Measurements from ENCODE around the gene TP53AIP1.

Gene TP53AIP1

DNA sequence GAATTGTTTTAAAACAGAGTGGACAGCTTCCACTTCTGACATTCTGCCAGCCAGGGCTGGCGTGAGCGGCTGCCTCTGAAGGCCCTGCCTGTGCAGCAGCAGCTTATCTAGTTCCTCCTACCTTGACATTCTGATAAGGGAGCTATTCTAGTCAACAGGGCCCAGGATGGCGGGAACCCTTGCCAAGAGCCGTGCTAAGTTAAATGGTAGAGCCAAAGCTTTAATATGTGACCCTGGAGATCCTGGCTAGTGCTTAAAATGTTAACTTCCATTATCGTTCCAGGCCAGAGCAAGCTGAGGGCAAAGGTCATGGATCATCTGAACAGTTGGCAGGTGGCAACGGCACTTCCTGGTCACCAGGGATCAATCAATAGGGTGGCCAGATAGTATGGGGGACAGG lies 48.0 kb downstream of the TP53AIP1 start:
- no peak for DNase-seq (ENCODE audit: low read depth, low spot score)
- no peak overlapping the region for H3K4me3 ChIP-seq (ENCODE audit: low read length)

DNA sequence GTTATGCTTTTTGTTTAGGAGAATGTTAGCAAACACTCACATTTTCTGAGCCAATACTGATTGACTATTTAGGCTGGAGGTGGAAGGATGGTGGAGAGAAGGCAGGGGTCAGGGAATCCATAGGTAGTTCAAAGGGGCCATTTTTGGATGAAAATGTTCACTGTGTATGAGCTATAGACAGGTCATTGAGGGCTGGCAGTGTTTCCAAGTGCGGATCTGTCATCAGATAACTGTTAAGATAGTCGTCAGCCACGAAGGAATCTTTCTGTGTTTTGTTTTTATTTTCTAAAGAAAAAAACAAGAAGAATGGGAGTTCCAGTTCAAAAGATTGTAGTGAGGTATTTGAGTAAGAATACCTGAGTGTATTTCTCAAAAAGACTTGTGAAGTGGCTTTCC lies 48.4 kb downstream of the TP53AIP1 start:
- DNase-seq (ENCODE audit: low read depth, low spot score) = no peak
- H3K4me3 ChIP-seq (ENCODE audit: low read length) = no peak overlapping the region

DNA sequence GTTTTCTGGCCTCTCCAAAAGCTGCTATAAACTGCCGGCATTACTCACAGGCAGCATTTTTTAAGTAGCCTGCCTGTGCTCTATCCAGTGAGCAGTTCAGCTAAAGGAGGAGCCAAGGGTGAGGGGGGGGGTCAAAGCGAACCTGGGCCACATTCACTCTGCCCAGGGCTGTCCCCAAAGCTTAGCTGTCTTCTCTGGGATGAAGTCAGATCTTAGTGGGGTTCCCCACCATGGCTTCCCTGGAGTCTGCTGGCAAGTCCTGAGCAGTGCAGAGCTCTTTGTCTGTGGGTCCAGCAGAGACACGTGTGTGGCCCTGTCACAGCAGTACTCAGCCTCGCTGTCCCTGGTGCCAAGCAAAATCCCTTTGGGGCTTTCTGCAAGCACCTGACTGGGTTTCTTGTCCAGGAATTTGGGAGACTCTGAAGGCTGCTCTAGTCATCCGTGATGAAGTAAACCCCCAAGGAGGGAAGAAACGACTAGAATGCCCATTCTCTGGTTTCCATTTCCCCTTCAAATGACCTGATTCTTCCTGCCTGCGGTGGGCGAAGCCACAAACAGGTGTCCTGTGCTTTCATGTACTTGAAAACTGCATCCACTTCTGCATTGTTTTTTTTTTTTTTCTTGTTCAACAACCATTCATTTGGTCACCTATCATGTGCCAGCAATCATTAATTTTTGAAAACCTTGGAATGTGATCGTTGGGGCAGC lies 48.9 kb downstream of the TP53AIP1 start:
- no peak overlapping the region for H3K4me3 ChIP-seq (ENCODE audit: low read length)
- DNase-seq (ENCODE audit: low read depth, low spot score) = peak; percentile 10

DNA sequence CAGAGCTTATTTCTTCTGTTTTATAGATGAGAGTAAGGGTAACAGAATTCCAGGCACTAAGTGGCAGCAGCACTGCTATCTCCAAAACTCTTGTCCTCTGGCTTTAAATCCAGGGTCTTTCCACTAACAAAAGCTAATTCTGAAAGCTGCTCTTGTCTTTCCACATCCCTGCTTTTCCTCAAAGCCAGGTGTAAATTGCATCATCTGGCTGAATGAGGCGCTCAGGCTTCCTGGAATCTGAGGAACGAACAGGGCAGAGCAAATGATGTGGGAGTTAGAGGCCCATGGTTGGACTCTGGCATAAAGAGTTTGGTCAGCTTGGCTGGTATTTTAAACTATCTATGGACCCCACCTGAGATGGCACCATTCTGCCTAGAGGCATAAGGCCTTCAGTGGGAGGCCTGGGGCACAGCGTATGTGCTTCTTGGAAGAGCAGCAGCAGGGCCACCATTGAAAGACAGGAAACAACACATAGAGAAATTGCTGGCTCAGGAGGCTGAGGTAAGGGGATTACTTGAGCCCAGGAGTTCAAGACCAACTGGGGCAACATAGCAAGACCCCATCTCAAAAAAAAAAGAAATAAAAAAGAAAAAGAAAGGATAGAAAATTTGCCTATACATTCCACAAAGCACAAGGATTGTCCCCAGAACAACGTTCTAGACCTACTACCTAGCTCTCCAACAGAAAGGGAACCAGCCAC lies 49.7 kb downstream of the TP53AIP1 start:
- H3K4me3 ChIP-seq (ENCODE audit: low read length) = no peak overlapping the region
- no peak for DNase-seq (ENCODE audit: low read depth, low spot score)

DNA sequence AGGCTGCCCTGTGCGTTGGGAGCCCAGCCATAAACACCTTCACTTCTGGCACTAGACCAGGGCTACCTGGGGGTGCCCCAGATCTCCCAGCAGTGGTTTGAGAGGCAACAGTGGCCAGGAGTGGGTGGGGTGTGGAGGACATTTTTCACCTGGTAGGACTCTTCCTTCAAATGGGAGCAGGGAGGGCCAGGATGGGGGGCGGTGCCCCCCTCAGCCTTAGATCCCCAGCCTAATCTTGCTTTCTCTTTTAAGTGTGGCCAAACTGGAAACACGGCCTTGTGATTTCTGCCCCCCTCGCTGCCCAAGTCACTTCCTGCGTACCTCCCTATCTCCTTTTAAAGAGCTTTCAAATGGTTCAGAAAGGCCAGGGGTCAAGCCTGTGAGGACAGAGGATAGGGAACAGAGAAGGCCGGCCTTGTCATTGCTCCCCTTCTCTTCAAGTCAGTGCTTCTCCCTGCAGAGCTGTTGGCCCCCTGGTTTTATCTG lies 50.7 kb downstream of the TP53AIP1 start:
- H3K4me3 ChIP-seq (ENCODE audit: low read length) = no peak overlapping the region
- DNase-seq (ENCODE audit: low read depth, low spot score) = no peak

DNA sequence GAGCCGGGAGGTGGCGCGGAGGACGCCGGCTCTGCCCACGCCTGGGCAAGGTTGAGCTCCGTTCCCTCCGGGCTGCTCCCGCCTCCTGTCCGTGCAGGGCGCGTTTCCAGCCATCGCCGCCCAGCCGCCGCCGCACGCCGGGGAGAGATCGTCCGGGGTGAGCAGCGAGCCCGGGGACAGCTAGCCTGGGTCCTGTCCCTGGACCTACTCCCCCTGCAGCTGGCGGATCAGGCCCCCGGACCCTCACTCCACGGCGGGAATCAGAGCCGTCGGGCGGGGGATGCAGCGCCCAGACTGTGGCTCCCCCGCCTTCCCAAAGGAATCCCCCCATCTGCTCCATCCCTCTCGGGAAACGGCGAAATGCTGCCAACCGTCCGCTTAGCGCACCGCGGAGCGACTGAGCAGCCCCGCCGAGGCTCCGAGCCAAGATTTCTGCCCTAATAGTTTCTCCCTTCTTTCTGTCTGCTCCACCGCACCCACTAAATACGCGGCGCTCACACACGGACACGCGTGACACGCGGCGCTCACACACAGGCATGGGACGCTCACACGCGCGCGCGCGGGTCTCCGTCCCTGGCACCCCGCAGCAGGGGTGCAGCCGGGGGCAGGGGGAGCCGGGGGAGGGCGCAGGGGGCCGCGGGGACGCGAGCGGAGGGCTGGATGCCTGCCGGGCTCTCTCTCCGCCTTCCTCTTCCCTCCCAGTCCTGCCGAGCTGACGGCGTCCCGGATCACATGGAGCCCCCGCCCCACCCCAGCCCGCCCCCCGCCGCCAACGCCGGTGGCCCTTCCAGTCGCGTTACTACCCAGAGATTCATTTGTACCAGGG lies 51.9 kb downstream of the TP53AIP1 start, which contains the start of gene KCNJ5:
TSS of gene KCNJ5 (plus strand) at position 814 of the 826 bp plus-strand sequence. CDS start 19,918 bp downstream, outside the sequence.
- DNase-seq (ENCODE audit: low read depth, low spot score) = no peak
- no peak within 1 kb of the TSS for H3K4me3 ChIP-seq (ENCODE audit: low read length)

DNA sequence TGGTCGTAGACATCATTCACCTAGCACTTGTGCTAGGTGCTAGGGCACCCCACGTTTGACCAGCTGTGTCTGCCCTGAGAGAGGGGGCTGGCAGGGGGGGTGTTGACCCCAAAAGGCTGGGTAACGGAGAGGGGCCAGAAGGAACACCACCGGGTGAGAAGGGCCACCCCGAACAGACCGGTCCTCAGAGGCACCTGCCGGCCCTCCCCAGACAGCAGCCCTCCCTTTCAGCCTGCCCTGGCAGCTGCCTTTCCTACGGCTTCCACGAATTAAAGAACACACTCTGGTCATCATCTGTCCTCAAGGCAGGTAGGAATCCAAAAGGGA lies 52.5 kb downstream of the TP53AIP1 start:
- no peak for DNase-seq (ENCODE audit: low read depth, low spot score)
- H3K4me3 ChIP-seq (ENCODE audit: low read length) = no peak overlapping the region

DNA sequence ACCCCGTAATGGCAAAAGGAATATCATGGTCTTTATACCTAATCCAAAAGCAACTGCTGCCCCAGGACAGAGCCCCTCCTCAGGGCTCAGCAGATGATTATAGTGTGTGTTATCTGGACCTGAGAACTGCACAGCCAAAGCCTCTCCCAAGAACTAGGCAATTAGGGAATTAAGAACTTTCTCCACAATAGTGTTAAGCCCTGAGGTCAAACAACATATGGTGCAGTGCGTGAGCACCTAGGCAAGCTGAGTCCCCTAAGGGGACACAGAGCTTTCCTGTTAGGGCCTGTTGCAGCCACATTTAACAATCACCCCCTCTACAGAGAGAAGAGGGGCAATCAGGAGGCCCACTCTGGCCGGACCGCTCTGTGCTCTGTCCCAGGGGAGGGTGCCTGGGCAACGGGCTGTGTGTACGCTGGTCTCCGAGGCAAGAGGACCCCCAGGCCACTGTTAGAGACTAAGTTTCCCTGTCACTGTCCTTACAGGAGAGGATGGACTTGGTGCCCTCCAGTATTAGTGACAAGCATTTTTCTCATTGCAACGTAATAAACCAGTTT lies 52.9 kb downstream of the TP53AIP1 start:
- no peak overlapping the region for H3K4me3 ChIP-seq (ENCODE audit: low read length)
- no peak for DNase-seq (ENCODE audit: low read depth, low spot score)

DNA sequence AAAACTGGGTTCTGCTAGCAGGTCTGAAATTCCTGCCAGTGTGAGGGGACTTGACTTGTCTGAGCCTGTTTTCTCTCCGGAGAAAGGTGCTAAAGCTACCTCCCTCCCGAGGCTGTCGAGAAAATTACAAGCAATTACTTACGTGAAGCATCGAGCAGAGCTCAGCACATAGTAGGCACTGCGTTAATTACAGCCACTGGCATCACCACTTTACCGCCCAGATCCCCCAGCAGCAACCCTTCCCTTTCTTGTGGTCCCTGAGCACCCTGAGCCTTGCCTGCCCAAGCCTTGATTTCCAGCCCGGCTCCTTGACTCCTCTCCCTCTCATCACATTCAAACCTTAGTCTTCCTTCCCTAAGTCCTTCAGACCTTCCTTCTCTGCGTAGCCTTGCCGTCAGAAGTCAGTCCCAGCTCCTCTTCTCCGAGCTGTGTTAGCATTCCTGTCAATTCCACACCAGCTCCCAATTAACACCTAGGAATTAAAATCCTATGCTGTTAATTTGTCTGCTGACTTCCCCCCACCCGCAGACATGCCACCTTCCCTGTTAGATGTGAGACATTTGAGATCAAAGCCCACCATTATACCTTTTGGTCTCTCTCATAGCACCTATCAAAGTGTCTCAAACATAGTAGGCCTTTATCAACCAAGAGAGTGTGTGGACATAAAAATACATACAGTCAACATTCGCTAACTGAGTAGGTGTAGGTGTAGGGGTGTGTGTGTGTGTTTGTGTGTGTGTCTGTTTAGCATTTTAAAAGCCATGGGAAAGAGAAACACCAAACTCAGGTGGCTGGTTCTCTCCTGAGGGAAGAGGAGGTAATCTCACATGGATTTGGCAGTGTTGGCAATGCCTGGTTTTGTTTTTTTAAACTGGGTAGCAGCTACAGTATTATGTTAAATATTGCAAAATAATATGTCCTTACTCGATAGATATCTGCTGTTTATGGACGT lies 54.4 kb downstream of the TP53AIP1 start:
- no peak for DNase-seq (ENCODE audit: low read depth, low spot score)
- no peak overlapping the region for H3K4me3 ChIP-seq (ENCODE audit: low read length)

DNA sequence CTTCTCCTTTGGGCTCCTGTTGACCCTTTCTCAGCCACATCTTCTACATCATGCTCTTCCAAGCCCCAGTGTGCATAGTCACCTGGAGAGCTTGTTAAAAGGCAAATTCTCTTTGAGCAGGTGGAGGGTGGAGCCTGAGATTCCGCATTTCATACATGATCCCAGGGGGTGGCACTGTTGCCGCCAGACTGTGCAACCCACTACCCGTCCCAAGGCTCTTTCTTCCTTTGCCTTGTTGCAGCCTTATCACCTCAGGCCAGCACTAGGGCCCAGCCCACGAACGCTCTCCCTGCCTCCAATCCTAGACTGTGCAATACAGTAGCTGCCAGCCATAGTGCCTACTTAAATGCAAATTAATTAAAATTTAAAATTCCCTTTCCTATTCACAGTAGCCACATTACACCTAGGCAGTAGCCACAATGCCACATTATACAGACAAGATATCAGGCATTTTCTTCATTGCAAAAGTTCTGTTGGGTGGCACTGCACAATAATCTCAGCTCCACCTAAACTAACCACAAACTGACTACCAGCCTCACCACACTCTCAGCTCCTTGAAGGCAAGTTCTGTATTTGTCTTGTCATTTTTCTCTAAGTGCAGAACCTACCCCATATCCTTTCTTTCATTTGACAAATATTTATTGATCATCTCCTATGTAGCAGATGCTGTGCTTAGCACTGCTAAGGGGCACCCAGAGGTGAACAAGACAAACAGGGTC lies 56.1 kb downstream of the TP53AIP1 start:
- peak; percentile 57 for DNase-seq (ENCODE audit: low read depth, low spot score)
- no peak overlapping the region for H3K4me3 ChIP-seq (ENCODE audit: low read length)

Measured in Jurkat, Clone E6-1 (cell line).